Fibroblast of skin of left quadriceps (primary cell): ENCODE results near the gene NBEAL2.
"Not testable (repeated sequence)": the region's sequence is repeated elsewhere in the genome, so short reads cannot be mapped to it uniquely, and the experiment has no call there.

Experiments used
- DNase-seq, 2 experiments: peaks; one replicate each; pipeline ENCODE4 v3.0.0-alpha.2; 2013; ENCODE audit warnings: low read depth in 2 of 2

The NBEAL2 gene

DNA sequence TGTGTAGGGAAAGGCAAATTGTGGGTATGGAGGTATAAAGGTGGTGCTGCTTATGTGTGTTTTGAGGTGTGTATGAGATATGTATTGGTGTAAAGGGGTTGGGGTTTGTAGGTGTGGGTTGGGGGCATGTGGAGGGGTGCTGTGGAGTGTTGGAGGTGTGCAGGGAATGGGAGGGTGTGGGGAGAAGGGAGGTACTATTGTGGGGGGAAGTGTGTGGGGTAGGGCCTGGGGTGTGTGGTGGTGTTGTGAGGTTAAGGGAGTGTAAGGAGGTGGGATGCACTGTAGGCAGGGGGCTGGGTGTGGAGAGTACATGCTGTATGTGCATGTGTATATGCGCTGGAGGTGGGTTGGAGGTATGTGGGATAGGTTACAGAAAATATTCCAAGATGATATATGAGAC, 18.6 kb upstream of the NBEAL2 start:
- no peak for DNase-seq

DNA sequence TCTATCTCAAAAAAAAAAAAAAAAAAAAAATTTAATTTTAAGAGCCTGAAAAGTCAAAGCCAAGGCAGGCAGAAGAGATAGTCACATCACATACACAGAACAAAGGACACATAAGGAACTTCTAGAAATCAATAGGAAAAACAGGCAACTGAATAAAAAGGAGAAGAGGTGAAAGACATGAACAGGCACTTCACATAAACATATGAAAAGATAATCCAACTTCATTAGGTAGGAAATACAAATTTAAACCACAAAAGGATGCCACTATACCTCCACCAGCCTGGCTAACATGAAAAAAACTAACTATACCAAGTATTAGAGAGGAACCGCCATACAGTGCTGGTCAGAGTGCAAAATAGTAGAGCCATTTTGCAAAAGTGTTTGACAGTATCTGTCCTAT, 17.0 kb upstream of the NBEAL2 start:
- no peak for DNase-seq

DNA sequence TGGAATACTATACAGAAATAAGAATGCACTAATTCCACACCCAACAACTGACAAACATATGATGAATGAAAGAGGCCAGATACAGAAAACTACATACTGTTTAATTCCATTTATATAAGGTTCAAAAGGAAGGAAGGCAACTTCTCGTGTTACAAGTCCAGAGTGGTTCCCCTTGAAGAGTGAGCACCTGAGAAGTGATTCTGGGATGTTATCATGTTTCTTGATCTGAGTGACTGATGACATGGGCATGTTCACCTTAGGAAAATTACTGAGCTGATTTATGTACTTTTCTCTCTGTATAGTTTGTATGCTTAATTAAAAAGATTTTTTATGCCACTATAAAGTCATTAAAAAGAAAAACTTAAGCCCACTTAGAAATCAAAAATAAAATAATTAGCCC, 16.5 kb upstream of the NBEAL2 start:
- DNase-seq = no peak

- DNase-seq = not testable (repeated sequence)
These were observed 15.4 kb upstream of the NBEAL2 start for GRCh38 chr3:46964038-46964590.

- DNase-seq = no peak
These were observed 14.3 kb upstream of the NBEAL2 start for GRCh38 chr3:46965151-46965550.

DNA sequence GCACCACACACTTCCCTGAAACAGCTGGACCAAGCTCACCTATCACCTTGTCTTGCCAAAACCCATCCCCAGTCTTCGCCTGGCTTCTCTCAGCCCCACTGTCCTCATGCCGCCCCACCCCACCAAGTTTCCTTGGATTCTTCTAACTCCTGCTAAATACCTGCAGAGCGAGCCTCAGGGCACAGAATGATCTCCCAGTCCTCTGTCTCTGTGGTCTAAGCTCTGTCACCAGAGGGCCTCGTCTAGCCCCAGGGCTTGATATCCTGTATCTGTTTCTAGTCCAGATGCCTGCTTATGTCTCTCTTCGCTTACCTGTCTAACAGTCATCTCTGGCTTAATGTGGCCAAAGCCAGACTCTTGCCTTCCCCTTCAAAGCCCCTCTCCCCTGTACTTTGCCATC, 12.7 kb upstream of the NBEAL2 start:
- DNase-seq = no peak

GRCh38 chr3:46968783-46969428, 10.6 kb upstream of the NBEAL2 start:
- no peak for DNase-seq

GRCh38 chr3:46970391-46971091, 8.9 kb upstream of the NBEAL2 start:
- DNase-seq = no peak

DNA sequence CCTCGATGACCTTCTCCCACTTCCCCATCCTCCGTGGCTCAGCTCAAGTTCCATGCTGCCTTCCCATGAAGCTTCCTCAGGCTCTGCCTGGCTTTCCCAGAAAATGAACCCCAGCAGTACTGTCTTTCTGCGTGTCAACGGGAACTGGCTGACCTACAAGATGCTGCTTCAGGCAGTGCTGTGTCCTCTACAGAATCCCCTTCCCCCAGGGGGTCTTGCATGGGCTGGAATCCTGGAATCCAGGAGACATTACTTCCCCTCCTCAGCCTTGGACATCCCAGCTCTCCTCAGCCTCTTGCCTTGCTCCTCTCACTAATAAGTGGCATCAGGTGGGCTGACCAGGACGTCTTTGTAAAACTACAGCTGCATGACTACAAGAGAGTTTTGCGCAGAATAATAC, 8.3 kb upstream of the NBEAL2 start:
- DNase-seq = no peak

DNA sequence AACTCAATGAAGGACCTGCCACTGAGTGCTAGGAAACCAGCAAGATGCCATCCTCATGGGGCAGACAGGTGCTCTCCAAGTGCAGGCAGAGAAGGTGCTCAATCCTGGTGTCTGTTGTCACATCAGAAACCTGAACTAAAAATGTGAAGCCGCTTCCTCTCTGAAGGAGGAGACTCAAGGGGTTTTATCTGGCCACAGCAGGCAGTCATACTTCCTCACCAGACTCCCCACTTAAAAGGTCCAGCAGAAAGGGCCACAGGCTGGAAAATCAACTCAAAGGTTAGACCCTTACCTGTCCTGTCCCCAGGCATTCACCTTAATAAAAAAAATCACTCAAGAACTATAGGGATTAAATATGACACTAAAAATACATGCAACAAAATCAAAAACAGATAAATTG, 7.7 kb upstream of the NBEAL2 start:
- DNase-seq = no peak

- DNase-seq = no peak
These were observed 7.1 kb upstream of the NBEAL2 start for GRCh38 chr3:46972396-46972795.

DNA sequence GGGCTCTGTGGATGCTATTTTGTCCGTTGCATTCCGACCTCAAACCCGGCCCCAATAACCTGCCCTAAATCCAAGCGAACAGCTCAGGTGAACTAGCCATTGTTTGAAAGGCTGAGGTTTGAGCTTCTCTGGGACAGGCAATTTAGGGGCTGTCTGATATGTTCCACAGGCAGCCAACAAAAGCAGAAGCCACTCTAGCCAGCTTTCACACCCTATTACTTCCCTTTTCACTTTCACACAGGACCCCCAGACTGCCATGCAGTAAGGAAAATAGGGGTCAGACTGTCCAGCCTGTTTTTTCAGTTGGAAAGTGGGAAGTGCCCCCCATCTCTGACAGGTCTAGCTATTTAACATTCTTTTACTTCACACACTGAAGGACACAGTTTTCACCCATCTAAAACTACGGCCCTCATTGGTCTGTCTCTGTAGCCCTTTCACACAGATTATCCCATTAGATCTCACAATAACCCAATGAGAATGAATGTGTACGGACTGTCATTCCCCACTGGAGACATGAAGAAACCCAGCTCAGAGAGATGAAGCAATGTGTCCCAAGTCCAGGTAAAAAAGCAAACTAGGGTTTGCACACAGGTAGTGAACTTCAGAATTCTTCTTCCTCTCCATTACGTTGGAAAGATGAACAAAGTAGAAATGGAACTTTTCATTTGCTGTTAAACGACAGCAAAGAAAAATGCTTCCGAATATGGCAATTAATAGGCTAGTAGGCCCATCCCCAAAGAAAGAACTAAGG, 4.9 kb upstream of the NBEAL2 start:
- no peak for DNase-seq

GRCh38 chr3:46976326-46977190, 2.9 kb upstream of the NBEAL2 start, which contains the start of gene CCDC12:
TSS of gene CCDC12 (minus strand) at chr3:46976745. CDS start at chr3:46976732, 13 bp downstream.
- DNase-seq = peak; percentile 98 to 99

DNA sequence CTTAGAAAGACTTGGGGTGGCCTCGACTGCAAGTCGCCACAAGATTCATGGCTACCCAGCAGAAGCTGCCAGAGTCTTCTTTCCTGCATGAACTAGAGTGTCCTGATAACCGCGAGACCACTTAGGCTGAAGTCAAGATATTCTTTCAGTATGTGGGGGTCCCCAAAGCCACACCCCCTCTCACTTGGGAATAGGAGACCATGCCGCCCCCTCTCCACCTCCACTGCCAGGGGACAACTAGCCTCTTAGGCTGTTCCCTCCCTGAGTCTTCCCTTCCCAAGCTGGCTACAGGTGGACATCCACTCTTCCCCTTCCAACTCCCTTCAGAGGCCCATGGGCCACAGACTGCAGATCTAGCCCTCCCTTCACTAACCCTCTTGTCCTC, 1.7 kb upstream of the NBEAL2 start:
- no peak for DNase-seq

DNA sequence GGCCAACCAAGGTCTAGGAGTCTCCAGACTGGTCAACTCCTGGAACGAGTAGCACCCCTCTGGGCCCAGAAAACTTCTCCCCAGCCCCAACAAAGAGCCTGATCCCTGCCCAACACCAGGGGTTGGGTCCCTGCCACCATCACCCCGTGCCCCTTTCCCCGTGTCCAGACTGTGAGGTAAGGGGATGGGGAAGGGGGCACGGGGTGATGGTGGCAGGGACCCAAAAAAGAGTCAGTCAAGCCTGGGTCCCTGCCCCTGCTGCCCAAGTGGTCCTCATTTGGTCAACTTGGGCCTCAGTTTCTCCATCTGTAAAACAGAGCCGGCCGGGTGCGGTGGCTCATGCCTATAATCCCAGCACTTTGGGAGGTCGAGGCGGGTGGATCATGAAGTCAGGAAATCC, 1.1 kb upstream of the NBEAL2 start:
- no peak for DNase-seq

- no peak for DNase-seq
These were observed 562 bp downstream of the NBEAL2 start for GRCh38 chr3:46979958-46980497.

GRCh38 chr3:46981932-46982471, 2.5 kb downstream of the NBEAL2 start:
- DNase-seq = no peak

- DNase-seq = no peak
These were observed 3.1 kb downstream of the NBEAL2 start for GRCh38 chr3:46982546-46982945.

- DNase-seq = no peak
These were observed 5.4 kb downstream of the NBEAL2 start for GRCh38 chr3:46984591-46985459.

DNA sequence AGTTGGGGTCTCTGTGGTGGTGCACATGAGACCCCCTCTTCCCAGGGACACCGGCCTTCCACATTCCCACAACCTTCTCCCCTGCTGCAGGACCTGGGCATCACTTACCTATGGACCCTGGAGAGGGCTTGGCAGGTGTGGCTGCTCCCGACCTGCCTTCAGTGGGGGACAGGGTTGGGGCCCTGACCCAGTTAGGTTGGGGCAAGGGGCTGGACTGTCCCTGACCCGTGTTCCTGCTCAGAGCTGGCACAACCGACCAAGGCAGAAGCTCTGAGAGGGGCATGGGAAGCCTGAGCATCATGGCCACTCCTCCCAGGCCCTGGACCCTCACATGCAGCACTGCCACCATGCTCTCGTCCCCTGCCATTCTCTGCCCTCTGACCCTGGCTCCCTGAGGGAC, 6.1 kb downstream of the NBEAL2 start:
- DNase-seq = no peak
